Activated T-cell treated with anti-CD3 and anti-CD28 coated beads, Interleukin-2, amount 50 U/mL, for 48 hours (primary cell): ENCODE measurements around the gene GGT5.
"Not testable (repeated sequence)": the region's sequence is repeated elsewhere in the genome, so short reads cannot be mapped to it uniquely, and the experiment has no call there.

Experiments used
- DNase-seq, 2 experiments: peaks; one replicate each; pipeline ENCODE4 v3.0.0-alpha.2; 2020

Gene GGT5

GRCh38 chr22:24245030-24245431 lies at the start of gene GGT5:
Gene GGT5, minus strand, starts transcription at chr22:24245082. Its CDS starts 357 bp downstream, at chr22:24244725.
- not testable (repeated sequence) for DNase-seq

- not testable (repeated sequence) for DNase-seq
These were observed 47.4 kb upstream of the GGT5 start for GRCh38 chr22:24292202-24292830.

GRCh38 chr22:24291515-24292201 lies 46.8 kb upstream of the GGT5 start:
- no peak for DNase-seq

- DNase-seq, result no peak
These were observed 45.6 kb upstream of the GGT5 start for GRCh38 chr22:24290459-24290858.

- DNase-seq, result no peak
These were observed 44.9 kb upstream of the GGT5 start for GRCh38 chr22:24289741-24290163.

GRCh38 chr22:24289114-24289513 lies 44.2 kb upstream of the GGT5 start:
- no peak for DNase-seq

GRCh38 chr22:24287801-24288200 lies 42.9 kb upstream of the GGT5 start:
- not testable (repeated sequence) for DNase-seq

GRCh38 chr22:24287212-24287611 lies 42.3 kb upstream of the GGT5 start:
- not testable (repeated sequence) for DNase-seq

GRCh38 chr22:24285245-24285644 lies 40.4 kb upstream of the GGT5 start:
- no peak for DNase-seq

- DNase-seq, result no peak
These were observed 39.9 kb upstream of the GGT5 start for GRCh38 chr22:24284747-24285203.

- DNase-seq, result no peak
These were observed 37.5 kb upstream of the GGT5 start for GRCh38 chr22:24282401-24282800.

- not testable (repeated sequence) for DNase-seq
These were observed 35.5 kb upstream of the GGT5 start for GRCh38 chr22:24280363-24280762.

GRCh38 chr22:24274696-24275405 lies 30.0 kb upstream of the GGT5 start:
- DNase-seq, result not testable (repeated sequence)

- DNase-seq, result not testable (repeated sequence)
These were observed 29.0 kb upstream of the GGT5 start for GRCh38 chr22:24273906-24274305.

- not testable (repeated sequence) for DNase-seq
These were observed 28.1 kb upstream of the GGT5 start for GRCh38 chr22:24273031-24273430.

- DNase-seq, result no peak
These were observed 26.5 kb upstream of the GGT5 start for GRCh38 chr22:24271386-24271854.

- peak; percentile 91 to 96 for DNase-seq
These were observed 25.9 kb upstream of the GGT5 start, which contains the start of gene SPECC1L for GRCh38 chr22:24270556-24271385. Gene SPECC1L, plus strand, starts transcription at chr22:24270831. Its CDS starts 31,401 bp downstream, at chr22:24302232.

GRCh38 chr22:24266495-24266894 lies 21.6 kb upstream of the GGT5 start:
- not testable (repeated sequence) for DNase-seq

- no peak for DNase-seq
These were observed 20.9 kb upstream of the GGT5 start for GRCh38 chr22:24265734-24266133.

- DNase-seq, result not testable (repeated sequence)
These were observed 19.5 kb upstream of the GGT5 start for GRCh38 chr22:24264329-24264896.

- DNase-seq, result not testable (repeated sequence)
These were observed 18.6 kb upstream of the GGT5 start for GRCh38 chr22:24263479-24263878.

- not testable (repeated sequence) for DNase-seq
These were observed 17.4 kb upstream of the GGT5 start for GRCh38 chr22:24262185-24262749.
